Calu3 (cell line): ENCODE measurements around the gene NLGN1. TPM values are rescaled to one million over a fixed set of nuclear protein-coding genes. Genes with fewer than 3 reads are reported as not detected.

Experiments used
- BruUV-seq: library from RNA; stranded (reverse); fragments of 400-500 nt; replicated peaks from 2 replicates; lab custom pipeline; 2021; lab: Mats Ljungman, UMichigan
- CTCF ChIA-PET: fragments of 300-600 bp; sonication (Branson Sonifier 250); formaldehyde crosslinking; loops from one replicate; lab custom pipeline; 2022; ENCODE audit warnings: antibody characterized with exemption; lab: Charles Lee
- DNase-seq: peaks from one replicate; pipeline ENCODE4 v3.0.0; 2022
- H3K27ac Mint-ChIP-seq: one replicate; pipeline ENCODE4 v1.8.0; 2022; ENCODE audit warnings: mixed read lengths; ENCODE audit not compliant: unreplicated experiment
- H3K27me3 Mint-ChIP-seq: one replicate; pipeline ENCODE4 v1.8.0; 2022; ENCODE audit warnings: mixed read lengths; ENCODE audit not compliant: unreplicated experiment
- H3K36me3 Mint-ChIP-seq: one replicate; pipeline ENCODE4 v1.8.0; 2022; ENCODE audit warnings: mild to moderate bottlenecking, moderate library complexity, mixed read lengths; ENCODE audit not compliant: insufficient read depth, unreplicated experiment
- H3K4me1 Mint-ChIP-seq: one replicate; pipeline ENCODE4 v1.8.0; 2022; ENCODE audit warnings: mild to moderate bottlenecking, low read depth, mixed read lengths; ENCODE audit not compliant: unreplicated experiment
- H3K4me3 Mint-ChIP-seq: one replicate; pipeline ENCODE4 v1.8.0; 2022; ENCODE audit warnings: mild to moderate bottlenecking, low read depth, moderate library complexity, mixed read lengths; ENCODE audit not compliant: unreplicated experiment
- H3K9me3 Mint-ChIP-seq: one replicate; pipeline ENCODE4 v1.8.0; 2022; ENCODE audit warnings: low read depth, mixed read lengths; ENCODE audit not compliant: unreplicated experiment
- CTCF ChIP-seq: fragments of 200-600 bp; IDR thresholded peaks from one replicate; pipeline ENCODE4 v1.8.0; 2022; ENCODE audit warnings: antibody characterized with exemption; ENCODE audit not compliant: unreplicated experiment
- intact Hi-C: fragments of 100-400 bp; cut with micrococcal nuclease; formaldehyde crosslinking; loops from one replicate; pipeline ENCODE4 v1.10.0; 2022; ENCODE audit not compliant: unreplicated experiment
- total RNA-seq: library from RNA; stranded (reverse); gene quantifications from 2 replicates; pipeline ENCODE4 v1.2.3, GENCODE V29; 2022

The NLGN1 gene
- total RNA-seq, 1 experiment from 2014 or later = 2.6 TPM

GRCh38 chr3:174335324-174335723 lies 937.8 kb downstream of the NLGN1 start:
- Mint-ChIP-seq H3K36me3 (no peaks in the 10 kb centered on the region), H3K4me3 (no peak overlapping the region), H3K27me3 (no peaks in the 10 kb centered on the region), H3K9me3 (peaks cover 2% of the 10 kb centered on the region), H3K27ac (no peak overlapping the region), H3K4me1 (no peaks in the 10 kb centered on the region)
- no peak for TF ChIP-seq CTCF
- no peak for DNase-seq
- intact Hi-C loops = no loop called here
- no TSS peak for BruUV-seq
- CTCF ChIA-PET = no interaction called here

- no TSS peak for BruUV-seq
- Mint-ChIP-seq H3K27me3 (no peaks in the 10 kb centered on the region), H3K4me1 (no peaks in the 10 kb centered on the region), H3K9me3 (peaks cover 1% of the 10 kb centered on the region), H3K36me3 (no peaks in the 10 kb centered on the region), H3K4me3 (no peak overlapping the region), H3K27ac (no peak overlapping the region)
- no peak for TF ChIP-seq CTCF
- DNase-seq = no peak
- CTCF ChIA-PET = no interaction called here
- intact Hi-C loops = no loop called here
Observed at GRCh38 chr3:174335910-174336309, 938.4 kb downstream of the NLGN1 start.
